IMR-90 (cell line): ENCODE data around the gene ARHGAP35. TPM values are rescaled to one million over a fixed set of nuclear protein-coding genes. Genes with fewer than 3 reads are reported as not detected.

Source experiments
- ATAC-seq: fragments of 200-7000 bp; cut with Tn5 transposase; 2 replicates; pipeline ENCODE4 v1.9.1; 2020; ENCODE audit warnings: low read depth, mild to moderate bottlenecking, moderate library complexity
- BruUV-seq: library from RNA; stranded (reverse); fragments of 400-500 nt; replicated peaks from 2 replicates; lab custom pipeline; 2021; lab: Mats Ljungman, UMichigan
- CTCF ChIA-PET: fragments of 300-600 bp; formaldehyde crosslinking; extraction: SDS; loops from one replicate; lab custom pipeline; 2021; ENCODE audit warnings: antibody characterized with exemption; lab: Yijun Ruan, JAX
- POLR2A ChIA-PET: fragments of 300-600 bp; sonication (Branson Sonifier 250); formaldehyde crosslinking; loops from one replicate; lab custom pipeline; 2022; ENCODE audit warnings: antibody characterized with exemption; ENCODE audit not compliant: unreplicated experiment; lab: Charles Lee
- DNase-seq: peaks from one replicate; pipeline ENCODE4 v3.0.0; 2013
- H2AFZ ChIP-seq: replicated peaks from 2 replicates; pipeline ENCODE3; 2013; ENCODE audit warnings: low read length, mild to moderate bottlenecking; ENCODE audit not compliant: poor library complexity
- H2AK5ac ChIP-seq: 2 replicates; pipeline ENCODE4 v1.6.1; 2013; ENCODE audit warnings: low read depth, low read length, inconsistent platforms
- H2AK9ac ChIP-seq: replicated peaks from 2 replicates; pipeline ENCODE3; 2013; ENCODE audit warnings: mild to moderate bottlenecking, low read depth, low read length, moderate library complexity; ENCODE audit not compliant: poor library complexity
- H2BK120ac ChIP-seq: 2 replicates; pipeline ENCODE4 v1.6.1; 2013; ENCODE audit warnings: low read depth, low read length, inconsistent platforms
- H2BK15ac ChIP-seq: 3 replicates; pipeline ENCODE4 v1.6.1; 2013; ENCODE audit warnings: low read depth, low read length, inconsistent platforms
- H2BK20ac ChIP-seq: 2 replicates; pipeline ENCODE4 v1.6.1; 2013; ENCODE audit warnings: low read depth, mild to moderate bottlenecking, inconsistent platforms, low read length, moderate library complexity
- H2BK5ac ChIP-seq: 2 replicates; pipeline ENCODE4 v1.6.1; 2013; ENCODE audit warnings: mild to moderate bottlenecking, low read depth, low read length, inconsistent platforms; ENCODE audit not compliant: poor library complexity, severe bottlenecking
- H3K14ac ChIP-seq: replicated peaks from 2 replicates; pipeline ENCODE4 v1.6.1; 2013; ENCODE audit warnings: low read depth, low read length, inconsistent platforms
- H3K18ac ChIP-seq: 2 replicates; pipeline ENCODE4 v1.6.1; 2013; ENCODE audit warnings: low read depth, low read length, control low read depth
- H3K23ac ChIP-seq: 2 replicates; pipeline ENCODE4 v1.6.1; 2013; ENCODE audit warnings: low read depth, low read length, inconsistent platforms
- H3K27ac ChIP-seq: 2 replicates; pipeline ENCODE4 v1.5.1; 2013; ENCODE audit warnings: mild to moderate bottlenecking, control low read depth, low read length; ENCODE audit not compliant: insufficient read depth
- H3K27me3 ChIP-seq: 2 replicates; pipeline ENCODE4 v1.6.1; 2013; ENCODE audit warnings: low read length; ENCODE audit not compliant: control insufficient read depth, insufficient read depth
- H3K36me3 ChIP-seq: 2 replicates; pipeline ENCODE4 v1.6.1; 2013; ENCODE audit warnings: low read length, mixed read lengths; ENCODE audit not compliant: control insufficient read depth, insufficient read depth
- H3K4ac ChIP-seq: 2 replicates; pipeline ENCODE4 v1.6.1; 2013; ENCODE audit warnings: low read depth, low read length, inconsistent platforms
- H3K4me1 ChIP-seq: 2 replicates; pipeline ENCODE4 v1.6.1; 2013; ENCODE audit warnings: low read length, mixed read lengths; ENCODE audit not compliant: control insufficient read depth, insufficient read depth
- H3K4me2 ChIP-seq: 2 replicates; pipeline ENCODE4 v1.6.1; 2013; ENCODE audit warnings: low read depth, mild to moderate bottlenecking, control low read depth, low read length, moderate library complexity
- H3K4me3 ChIP-seq: 2 replicates; pipeline ENCODE4 v1.5.1; 2013; ENCODE audit warnings: low read depth, mild to moderate bottlenecking, control low read depth, low read length, moderate library complexity; ENCODE audit not compliant: insufficient read depth
- H3K56ac ChIP-seq: 2 replicates; pipeline ENCODE4 v1.6.1; 2013; ENCODE audit warnings: low read length, inconsistent platforms; ENCODE audit not compliant: insufficient read depth; ENCODE audit errors: extremely low read depth
- H3K79me1 ChIP-seq, 2 experiments: 2 replicates each; pipeline ENCODE4 v1.6.1; 2013; ENCODE audit warnings: low read length in 2 of 2, inconsistent platforms in 1 of 2, low read depth in 1 of 2
- H3K9ac ChIP-seq: 2 replicates; pipeline ENCODE4 v1.6.1; 2013; ENCODE audit warnings: low read depth, low read length, control low read depth
- H3K9me1 ChIP-seq: 2 replicates; pipeline ENCODE4 v1.6.1; 2013; ENCODE audit warnings: low read length, inconsistent platforms; ENCODE audit not compliant: insufficient read depth
- H3K9me3 ChIP-seq: 2 replicates; pipeline ENCODE4 v1.6.1; 2013; ENCODE audit warnings: low read length; ENCODE audit not compliant: control insufficient read depth, insufficient read depth
- H4K20me1 ChIP-seq: 2 replicates; pipeline ENCODE4 v1.6.1; 2013; ENCODE audit warnings: low read length, inconsistent platforms; ENCODE audit not compliant: insufficient read depth
- H4K5ac ChIP-seq: 2 replicates; pipeline ENCODE4 v1.6.1; 2013; ENCODE audit warnings: mild to moderate bottlenecking, low read depth, low read length, control low read depth
- H4K8ac ChIP-seq, 2 experiments: 2 replicates each; pipeline ENCODE4 v1.6.1; 2013; ENCODE audit warnings: low read depth in 2 of 2, low read length in 2 of 2, control low read depth in 1 of 2, inconsistent platforms in 1 of 2
- H4K91ac ChIP-seq: 2 replicates; pipeline ENCODE4 v1.6.1; 2013; ENCODE audit warnings: low read depth, low read length, inconsistent platforms; ENCODE audit not compliant: insufficient read depth
- BHLHE40 ChIP-seq: fragments of 150-350 bp; IDR thresholded peaks from 2 replicates; pipeline ENCODE4 v1.6.1; 2016; ENCODE audit warnings: mild to moderate bottlenecking, low read depth, low read length
- CEBPB ChIP-seq: IDR thresholded peaks from 2 replicates; pipeline ENCODE4 v1.6.1; 2012; ENCODE audit warnings: low read depth, low read length, improper control_type of control experiment
- CHD1 ChIP-seq: IDR thresholded peaks from 2 replicates; pipeline ENCODE4 v1.6.1; 2012; ENCODE audit warnings: low read depth, low read length, improper control_type of control experiment
- CTCF ChIP-seq: conservative IDR thresholded peaks from 2 replicates; pipeline ENCODE4 v1.5.1; 2012; ENCODE audit warnings: mild to moderate bottlenecking, low read depth, low read length, improper control_type of control experiment
- ELK1 ChIP-seq: fragments of 150-350 bp; IDR thresholded peaks from 2 replicates; pipeline ENCODE4 v1.6.1; 2016; ENCODE audit warnings: low read depth, mild to moderate bottlenecking, low read length, moderate library complexity, borderline replicate concordance
- FOS ChIP-seq: fragments of 150-350 bp; IDR thresholded peaks from 2 replicates; pipeline ENCODE4 v1.6.1; 2016; ENCODE audit warnings: low read depth, low read length
- MAFK ChIP-seq: IDR thresholded peaks from 2 replicates; pipeline ENCODE4 v1.6.1; 2012; ENCODE audit warnings: low read depth, low read length, improper control_type of control experiment
- MAZ ChIP-seq: IDR thresholded peaks from 2 replicates; pipeline ENCODE4 v1.6.1; 2012; ENCODE audit warnings: low read depth, mild to moderate bottlenecking, low read length, improper control_type of control experiment, moderate library complexity, borderline replicate concordance
- MXI1 ChIP-seq: IDR thresholded peaks from 2 replicates; pipeline ENCODE4 v1.6.1; 2012; ENCODE audit warnings: low read depth, mild to moderate bottlenecking, low read length, moderate library complexity, borderline replicate concordance
- NFE2L2 ChIP-seq: fragments of 150-350 bp; IDR thresholded peaks from 2 replicates; pipeline ENCODE4 v1.6.1; 2016; ENCODE audit warnings: low read depth, mild to moderate bottlenecking, low read length
- POLR2A ChIP-seq: IDR thresholded peaks from 2 replicates; pipeline ENCODE4 v1.6.1; 2012; ENCODE audit warnings: mild to moderate bottlenecking, low read depth, low read length
- RAD21 ChIP-seq: IDR thresholded peaks from 2 replicates; pipeline ENCODE4 v1.6.1; 2012; ENCODE audit warnings: low read length, improper control_type of control experiment
- RCOR1 ChIP-seq: IDR thresholded peaks from 2 replicates; pipeline ENCODE4 v1.6.1; 2012; ENCODE audit warnings: mild to moderate bottlenecking, low read length, improper control_type of control experiment; ENCODE audit not compliant: insufficient replicate concordance
- RFX5 ChIP-seq: IDR thresholded peaks from 2 replicates; pipeline ENCODE4 v1.8.0; 2012; ENCODE audit warnings: low read depth, mild to moderate bottlenecking, low read length, moderate library complexity
- SMC3 ChIP-seq: fragments of 150-350 bp; IDR thresholded peaks from 2 replicates; pipeline ENCODE4 v1.6.1; 2016; ENCODE audit warnings: low read depth, mild to moderate bottlenecking, antibody characterized with exemption, low read length, moderate library complexity
- USF2 ChIP-seq: fragments of 150-350 bp; IDR thresholded peaks from 2 replicates; pipeline ENCODE4 v1.6.1; 2017; ENCODE audit warnings: mild to moderate bottlenecking, antibody characterized with exemption, low read length, low read depth
- WGBS, 2 experiments: methylation state at CpG; one replicate each; pipeline versions ENCODE4 v1.1.5 to v1.1.7; 2013; ENCODE audit warnings: missing lambda C conversion rate in 2 of 2; ENCODE audit not compliant: insufficient read length in 1 of 2; ENCODE audit errors: extremely low coverage in 2 of 2; 5-methylcytosine and 5-hydroxymethylcytosine counted together
- dilution Hi-C: fragments of 300-500 bp; cut with HindIII; formaldehyde crosslinking; loops from one replicate; pipeline ENCODE4 v1.14.3; 2018; ENCODE audit warnings: low sequenced_read_pairs; ENCODE audit not compliant: unreplicated experiment
- in situ Hi-C: fragments of 300-500 bp; cut with MboI; formaldehyde crosslinking; loops from 3 replicates; pipeline ENCODE4 v1.14.3; 2019; ENCODE audit warnings: low sequenced_read_pairs, inconsistent platforms, mixed read lengths
- intact Hi-C: fragments of 100-400 bp; cut with micrococcal nuclease; formaldehyde crosslinking; loops from 2 replicates; pipeline ENCODE4 v1.10.0; 2022
- polyA plus RNA-seq, 3 experiments: library from polyadenylated mRNA; depleted of rRNA; stranded (reverse); fragments of >200 nt; gene quantifications; 2 replicates each; pipeline ENCODE4 v1.2.3, GENCODE V29; 2012; ENCODE audit warnings: low replicate concordance in 1 of 3
- total RNA-seq: library from RNA; depleted of rRNA; stranded (reverse); fragments of >200 nt; gene quantifications from 2 replicates; pipeline ENCODE4 v1.2.3, GENCODE V29; 2012

The ARHGAP35 gene
- total and polyA plus RNA-seq, 2 of the 4 experiments (the other 2 are of a cell fraction): 16.4 to 29.0 TPM

- no peak overlapping the region for H3K23ac ChIP-seq
- H3K4me1 ChIP-seq: peaks cover 10% of the 10 kb centered on the region; the same call in 1 of the 2 replicates
- dilution Hi-C loops (no loop called here), in situ Hi-C loops (no loop called here), intact Hi-C loops (no loop called here)
- WGBS, 2 experiments: no CpG with 5 or more reads among the region's 1 CpG
- peaks cover 47 to 86% of the 10 kb centered on the region in 2 experiments for H3K79me1 ChIP-seq
- no peak overlapping the region for H3K4me3 ChIP-seq
- no peak overlapping the region for H2BK20ac ChIP-seq
- CTCF ChIA-PET: interaction anchor here (0.6 kb wide), 1 partner anchor 36 kb away, joined by 7 read pairs; no protein-coding TSS in a partner anchor
- no peak overlapping the region for H2AK9ac ChIP-seq
- H2BK5ac ChIP-seq: peak overlapping the region; percentile 49
- H2AFZ ChIP-seq: no peak overlapping the region
- 0 out of 2 replicates have a peak overlapping the region, but pooled peaks have one; percentile 10 for H3K4ac ChIP-seq
- no peak overlapping the region for H2BK15ac ChIP-seq
- no peak overlapping the region for H4K91ac ChIP-seq
- H3K9me1 ChIP-seq: peaks cover 13% of the 10 kb centered on the region
- H3K14ac ChIP-seq: no peak overlapping the region
- peak; percentile 13 for DNase-seq
- no peaks in the 10 kb centered on the region for H3K27me3 ChIP-seq
- H3K27ac ChIP-seq: no peak overlapping the region
- no peak for ATAC-seq
- H2AK5ac ChIP-seq: peak overlapping the region; percentile 1; the same call in 1 of the 2 replicates
- no peak overlapping the region for H3K56ac ChIP-seq
- H3K18ac ChIP-seq: no peak overlapping the region
- TF ChIP-seq FOS (no peak), MAFK (no peak), RFX5 (no peak), ELK1 (no peak), NFE2L2 (no peak), MAZ (no peak), CTCF (no peak), SMC3 (no peak), RAD21 (no peak), CEBPB (no peak), MXI1 (no peak), BHLHE40 (no peak), CHD1 (no peak), POLR2A (no peak), RCOR1 (no peak), USF2 (no peak)
- no peak overlapping the region for H4K5ac ChIP-seq
- BruUV-seq: no TSS peak
- H2BK120ac ChIP-seq: no peak overlapping the region
- H3K9ac ChIP-seq: no peak overlapping the region
- no peaks in the 10 kb centered on the region for H3K9me3 ChIP-seq
- POLR2A ChIA-PET: no interaction called here
- H4K20me1 ChIP-seq: peaks cover 34% of the 10 kb centered on the region
- H3K36me3 ChIP-seq: no peaks in the 10 kb centered on the region
- H3K4me2 ChIP-seq: no peak overlapping the region
- H4K8ac ChIP-seq: no peak overlapping the region
Observed at GRCh38 chr19:46880431-46880830, 19.6 kb downstream of the ARHGAP35 start.
